ENCODE data around the gene DLGAP4.

DNA sequence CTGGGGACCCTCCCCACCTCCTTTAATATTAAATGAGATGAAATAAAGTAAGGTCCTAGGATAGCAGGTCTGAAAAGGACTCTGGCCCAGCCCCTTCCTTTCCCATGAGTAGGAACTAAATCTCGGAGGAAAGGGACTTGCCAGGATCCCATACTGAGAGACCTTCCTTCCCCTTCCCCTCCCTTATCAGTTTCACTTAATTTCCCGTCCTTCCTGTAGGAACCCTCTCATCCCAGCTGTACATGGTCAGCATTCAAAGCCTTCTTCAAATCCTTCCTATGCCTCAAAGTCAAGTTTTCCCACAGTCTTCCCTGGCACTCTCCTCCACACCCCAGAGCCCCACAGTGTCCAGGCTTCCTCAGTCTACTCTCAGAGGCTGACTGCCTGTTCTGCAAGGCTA is 163.8 kb downstream of the DLGAP4 start:
- TF ChIP-seq, protein P1, sequence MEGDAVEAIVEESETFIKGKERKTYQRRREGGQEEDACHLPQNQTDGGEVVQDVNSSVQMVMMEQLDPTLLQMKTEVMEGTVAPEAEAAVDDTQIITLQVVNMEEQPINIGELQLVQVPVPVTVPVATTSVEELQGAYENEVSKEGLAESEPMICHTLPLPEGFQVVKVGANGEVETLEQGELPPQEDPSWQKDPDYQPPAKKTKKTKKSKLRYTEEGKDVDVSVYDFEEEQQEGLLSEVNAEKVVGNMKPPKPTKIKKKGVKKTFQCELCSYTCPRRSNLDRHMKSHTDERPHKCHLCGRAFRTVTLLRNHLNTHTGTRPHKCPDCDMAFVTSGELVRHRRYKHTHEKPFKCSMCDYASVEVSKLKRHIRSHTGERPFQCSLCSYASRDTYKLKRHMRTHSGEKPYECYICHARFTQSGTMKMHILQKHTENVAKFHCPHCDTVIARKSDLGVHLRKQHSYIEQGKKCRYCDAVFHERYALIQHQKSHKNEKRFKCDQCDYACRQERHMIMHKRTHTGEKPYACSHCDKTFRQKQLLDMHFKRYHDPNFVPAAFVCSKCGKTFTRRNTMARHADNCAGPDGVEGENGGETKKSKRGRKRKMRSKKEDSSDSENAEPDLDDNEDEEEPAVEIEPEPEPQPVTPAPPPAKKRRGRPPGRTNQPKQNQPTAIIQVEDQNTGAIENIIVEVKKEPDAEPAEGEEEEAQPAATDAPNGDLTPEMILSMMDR (IDR thresholded peaks at IDR 0.05 in 2 of 3, conservative IDR thresholded peaks at IDR 0.05 in 1 of 3; ENCODE audit: insufficient read depth in 2 of 3, low read depth in 1 of 3, low read length in 3 of 3): no peak
- TF ChIP-seq MTA3 (IDR thresholded peaks at IDR 0.05; ENCODE audit: borderline replicate concordance) (no peak), TAF1 (IDR thresholded peaks at IDR 0.05; ENCODE audit: control insufficient read depth, extremely low read depth, insufficient read depth, low read length, severe bottlenecking) (no peak)

All from K562 (cell line).